Endodermal cell (in vitro differentiated cells): Measurements from ENCODE around the gene LSM7. TPM values are rescaled to one million over a fixed set of nuclear protein-coding genes. Genes with fewer than 3 reads are reported as not detected.

ENCODE experiments used
- DNase-seq: peaks from one replicate; pipeline ENCODE4 v3.0.0-alpha.2; 2017
- H3K27ac ChIP-seq: 2 replicates; pipeline ENCODE4 v1.5.1; 2013; ENCODE audit warnings: mild to moderate bottlenecking, low read depth, low read length, moderate library complexity
- H3K27me3 ChIP-seq: 2 replicates; pipeline ENCODE4 v1.6.1; 2013; ENCODE audit warnings: mild to moderate bottlenecking, low read length, moderate library complexity; ENCODE audit not compliant: insufficient read depth, control insufficient read depth, poor library complexity, severe bottlenecking
- H3K36me3 ChIP-seq: 2 replicates; pipeline ENCODE4 v1.7.0; 2013; ENCODE audit warnings: mild to moderate bottlenecking, low read length, moderate library complexity; ENCODE audit not compliant: control insufficient read depth, insufficient read depth
- H3K4me1 ChIP-seq: one replicate; pipeline ENCODE4 v1.7.0; 2013; ENCODE audit warnings: low read length; ENCODE audit not compliant: control insufficient read depth, insufficient read depth
- H3K4me3 ChIP-seq: 2 replicates; pipeline ENCODE4 v1.5.1; 2013; ENCODE audit warnings: mild to moderate bottlenecking, low read length, moderate library complexity
- H3K9ac ChIP-seq: 2 replicates; pipeline ENCODE4 v1.6.1; 2013; ENCODE audit warnings: mild to moderate bottlenecking, low read length, moderate library complexity; ENCODE audit not compliant: poor library complexity, severe bottlenecking; ENCODE audit errors: extremely low read depth
- H3K9me3 ChIP-seq: 2 replicates; pipeline ENCODE4 v1.6.1; 2013; ENCODE audit warnings: mild to moderate bottlenecking, low read length, moderate library complexity; ENCODE audit not compliant: control insufficient read depth
- H3K27ac Mint-ChIP-seq: 2 replicates; pipeline ENCODE4 v1.8.0; 2020; ENCODE audit warnings: mixed read lengths
- H3K27me3 Mint-ChIP-seq: 2 replicates; pipeline ENCODE4 v1.8.0; 2021; ENCODE audit warnings: mild to moderate bottlenecking, mixed read lengths; ENCODE audit not compliant: insufficient read depth
- H3K36me3 Mint-ChIP-seq: 2 replicates; pipeline ENCODE4 v1.8.0; 2020; ENCODE audit warnings: low read depth, mixed read lengths
- H3K4me1 Mint-ChIP-seq: 2 replicates; pipeline ENCODE4 v1.8.0; 2020; ENCODE audit warnings: mixed read lengths
- H3K4me3 Mint-ChIP-seq: 2 replicates; pipeline ENCODE4 v1.8.0; 2020; ENCODE audit warnings: mild to moderate bottlenecking, moderate library complexity, mixed read lengths
- H3K9me3 Mint-ChIP-seq: 2 replicates; pipeline ENCODE4 v1.8.0; 2020; ENCODE audit warnings: mild to moderate bottlenecking, mixed read lengths
- WGBS, 2 experiments: methylation state at CpG; one replicate each; pipeline versions ENCODE4 v1.1.5 to v1.1.7; 2013; ENCODE audit warnings: missing lambda C conversion rate in 2 of 2, mixed read lengths in 1 of 2; ENCODE audit not compliant: insufficient coverage in 1 of 2, insufficient read length in 1 of 2; 5-methylcytosine and 5-hydroxymethylcytosine counted together
- total RNA-seq, 2 donors: library from RNA; stranded (reverse); fragmentation: NEBNext Ultra II Directional in 1 of 2; extraction: Animal tissue kit (Norgen Biotek cat#: 25700) in 1 of 2; gene quantifications; 2 replicates in 1 of 2; 3 replicates in 1 of 2; pipeline ENCODE4 v1.2.1, GENCODE V29; 2021
- TF ChIP-seq, protein P1 (sequence below): fragments of 200-600 bp; sonication (generic); conservative IDR thresholded peaks from 2 replicates; pipeline ENCODE4 v1.5.0; 2021; ENCODE audit warnings: antibody characterized with exemption, mild to moderate bottlenecking

Gene LSM7
- total RNA-seq, 2 donors from 2014 or later, result 141 to 149 TPM

DNA sequence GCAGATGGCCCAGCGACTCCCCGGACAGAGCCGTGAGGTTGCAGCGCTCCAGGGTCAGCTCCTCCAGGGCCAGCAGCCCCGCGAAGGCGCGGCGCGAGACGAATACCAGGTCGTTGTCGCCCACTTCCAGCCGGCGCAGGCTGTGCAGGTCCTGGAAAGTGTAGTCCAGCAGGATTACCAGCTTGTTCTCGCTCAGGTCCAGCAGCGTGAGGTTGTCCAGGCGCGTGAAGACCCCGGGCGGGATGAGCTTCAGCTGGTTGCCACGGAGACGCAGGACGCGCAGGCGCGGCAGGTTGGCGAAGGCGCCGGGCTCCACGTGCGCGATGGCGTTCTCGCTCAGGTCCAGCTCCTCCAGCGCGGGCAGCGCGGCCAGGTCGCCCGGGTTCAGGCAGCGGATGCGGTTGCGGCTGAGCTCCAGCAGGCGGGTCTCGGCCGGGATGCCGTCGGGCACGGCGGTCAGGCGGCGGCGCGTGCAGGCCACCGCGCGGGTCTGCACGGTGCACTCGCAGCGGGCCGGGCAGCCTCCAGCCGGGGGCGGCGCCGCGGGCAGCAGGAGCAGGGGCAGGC lies 37.1 kb downstream of the LSM7 start:
- H3K4me3 Mint-ChIP-seq, result peak overlapping the region; percentile 43
- peaks cover 3% of the 10 kb centered on the region for H3K36me3 Mint-ChIP-seq
- H3K27me3 ChIP-seq, result peaks cover 100% of the 10 kb centered on the region
- peak; percentile 90 for DNase-seq
- no peaks in the 10 kb centered on the region for H3K4me1 Mint-ChIP-seq
- H3K27ac ChIP-seq, result no peak overlapping the region
- 1 to 3% methylated on average over 14 to 67 of the region's 67 CpGs for WGBS, 2 experiments
- no peaks in the 10 kb centered on the region for H3K9me3 ChIP-seq
- H3K9me3 Mint-ChIP-seq, result no peaks in the 10 kb centered on the region
- peaks cover 93% of the 10 kb centered on the region for H3K27me3 Mint-ChIP-seq
- H3K4me1 ChIP-seq, result no peaks in the 10 kb centered on the region
- no peak overlapping the region for H3K4me3 ChIP-seq
- TF ChIP-seq, protein P1, sequence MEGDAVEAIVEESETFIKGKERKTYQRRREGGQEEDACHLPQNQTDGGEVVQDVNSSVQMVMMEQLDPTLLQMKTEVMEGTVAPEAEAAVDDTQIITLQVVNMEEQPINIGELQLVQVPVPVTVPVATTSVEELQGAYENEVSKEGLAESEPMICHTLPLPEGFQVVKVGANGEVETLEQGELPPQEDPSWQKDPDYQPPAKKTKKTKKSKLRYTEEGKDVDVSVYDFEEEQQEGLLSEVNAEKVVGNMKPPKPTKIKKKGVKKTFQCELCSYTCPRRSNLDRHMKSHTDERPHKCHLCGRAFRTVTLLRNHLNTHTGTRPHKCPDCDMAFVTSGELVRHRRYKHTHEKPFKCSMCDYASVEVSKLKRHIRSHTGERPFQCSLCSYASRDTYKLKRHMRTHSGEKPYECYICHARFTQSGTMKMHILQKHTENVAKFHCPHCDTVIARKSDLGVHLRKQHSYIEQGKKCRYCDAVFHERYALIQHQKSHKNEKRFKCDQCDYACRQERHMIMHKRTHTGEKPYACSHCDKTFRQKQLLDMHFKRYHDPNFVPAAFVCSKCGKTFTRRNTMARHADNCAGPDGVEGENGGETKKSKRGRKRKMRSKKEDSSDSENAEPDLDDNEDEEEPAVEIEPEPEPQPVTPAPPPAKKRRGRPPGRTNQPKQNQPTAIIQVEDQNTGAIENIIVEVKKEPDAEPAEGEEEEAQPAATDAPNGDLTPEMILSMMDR, result peak; percentile 60
- no peak overlapping the region for H3K27ac Mint-ChIP-seq
- H3K36me3 ChIP-seq, result no peaks in the 10 kb centered on the region
- no peak overlapping the region for H3K9ac ChIP-seq

DNA sequence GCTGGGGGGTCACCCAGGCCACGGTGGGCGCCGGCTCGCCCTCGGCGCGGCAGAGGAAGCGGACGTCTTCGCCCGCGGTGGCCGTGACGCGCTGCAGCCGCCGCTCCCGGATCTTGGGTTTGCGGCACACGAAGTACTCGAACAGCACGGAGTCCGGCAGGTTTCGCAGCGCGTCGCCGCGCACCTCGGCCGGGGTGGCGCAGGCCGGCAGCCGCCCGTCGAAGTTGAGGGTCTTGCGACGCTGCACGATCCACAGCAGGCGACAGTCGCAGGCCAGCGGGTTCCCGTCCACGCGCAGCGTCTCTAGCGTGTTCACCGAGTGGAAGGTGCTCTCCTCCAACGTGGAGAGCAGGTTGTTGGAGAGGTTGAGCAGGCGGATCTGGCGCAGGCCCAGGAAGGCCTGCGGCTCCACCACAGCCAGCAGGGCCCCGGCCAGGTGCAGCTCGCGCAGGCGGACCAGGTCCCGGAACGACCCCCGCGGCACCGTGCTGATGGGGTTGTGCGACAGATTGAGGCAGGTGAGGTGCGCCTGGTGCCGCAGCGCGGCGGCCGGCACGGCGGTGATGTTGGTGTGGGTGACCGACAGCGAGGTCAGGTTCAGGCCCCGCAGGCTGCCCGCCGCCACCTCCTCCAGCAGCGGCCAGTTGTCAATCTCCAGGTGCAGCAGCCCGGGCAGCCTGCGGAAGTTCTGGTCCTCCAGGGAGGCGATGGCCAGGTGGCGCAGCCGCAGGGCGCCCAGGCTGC lies 37.8 kb downstream of the LSM7 start:
- H3K9me3 Mint-ChIP-seq, result no peaks in the 10 kb centered on the region
- peaks cover 3% of the 10 kb centered on the region for H3K36me3 Mint-ChIP-seq
- Histone ChIP-seq H3K9me3 (no peaks in the 10 kb centered on the region), H3K27me3 (peaks cover 100% of the 10 kb centered on the region), H3K27ac (no peak overlapping the region), H3K4me1 (no peaks in the 10 kb centered on the region), H3K4me3 (no peak overlapping the region), H3K9ac (no peak overlapping the region), H3K36me3 (no peaks in the 10 kb centered on the region)
- TF ChIP-seq, protein P1, result no peak
- peaks cover 94% of the 10 kb centered on the region for H3K27me3 Mint-ChIP-seq
- WGBS, 2 experiments, result 10 to 12% methylated on average over 40 to 82 of the region's 82 CpGs
- peak; percentile 80 for DNase-seq
- peak overlapping the region; percentile 43 for H3K4me3 Mint-ChIP-seq
- no peaks in the 10 kb centered on the region for H3K4me1 Mint-ChIP-seq
- no peak overlapping the region for H3K27ac Mint-ChIP-seq

DNA sequence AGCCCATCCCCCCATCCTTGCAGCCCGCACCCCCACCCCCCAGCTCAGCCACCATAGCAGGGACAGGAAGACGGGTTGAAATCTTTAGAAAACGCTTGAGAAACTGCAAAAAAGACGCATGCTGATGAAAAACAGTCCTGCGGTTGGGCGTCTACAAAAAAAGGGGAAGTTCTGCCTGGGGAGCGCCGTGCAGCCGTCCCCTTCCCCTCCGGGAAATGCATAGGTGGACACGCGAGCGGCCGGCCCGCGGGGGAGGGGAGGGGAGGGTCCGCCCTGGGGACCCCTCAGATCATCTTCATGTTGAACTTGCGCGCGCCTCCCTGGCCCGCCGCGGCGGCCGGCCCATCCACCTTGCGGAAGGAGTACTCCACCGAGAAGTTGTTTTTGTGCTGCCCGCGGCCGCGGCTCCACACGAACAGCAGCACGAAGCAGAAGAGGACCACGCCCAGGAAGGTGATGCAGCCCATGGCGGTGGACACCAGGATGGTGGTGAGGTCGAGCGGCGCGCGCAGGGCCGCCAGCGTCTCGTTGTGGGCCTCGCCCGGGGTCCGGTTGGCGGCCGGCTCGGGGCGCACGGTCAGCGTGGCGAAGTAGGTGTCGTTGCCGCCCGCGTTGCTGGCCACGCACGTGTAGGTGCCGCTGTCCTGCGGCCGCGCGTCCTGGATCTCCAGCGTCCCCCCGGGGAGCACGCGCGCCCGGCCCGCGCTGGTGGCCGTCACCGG lies 38.5 kb downstream of the LSM7 start:
- H3K4me1 ChIP-seq, result no peaks in the 10 kb centered on the region
- TF ChIP-seq, protein P1, result no peak
- H3K9me3 ChIP-seq, result no peaks in the 10 kb centered on the region
- no peaks in the 10 kb centered on the region for H3K4me1 Mint-ChIP-seq
- peak; percentile 70 for DNase-seq
- H3K36me3 ChIP-seq, result no peaks in the 10 kb centered on the region
- peaks cover 98% of the 10 kb centered on the region for H3K27me3 ChIP-seq
- H3K9me3 Mint-ChIP-seq, result no peaks in the 10 kb centered on the region
- no peak overlapping the region for H3K9ac ChIP-seq
- H3K27me3 Mint-ChIP-seq, result peaks cover 94% of the 10 kb centered on the region
- H3K4me3 Mint-ChIP-seq, result peak overlapping the region; percentile 38
- no peak overlapping the region for H3K27ac ChIP-seq
- peaks cover 3% of the 10 kb centered on the region for H3K36me3 Mint-ChIP-seq
- no peak overlapping the region for H3K27ac Mint-ChIP-seq
- no peak overlapping the region for H3K4me3 ChIP-seq
- WGBS, 2 experiments, result 4 to 8% methylated on average over 26 to 73 of the region's 74 CpGs
